K562 (cell line): ENCODE data around the gene TAGLN3.

Source experiments
- ATF3 ChIP-seq, 2 experiments: fragments of 450-650 bp in 1 of 2; sonication (generic) in 1 of 2; formaldehyde crosslinking in 1 of 2; IDR thresholded peaks in 1 of 2; conservative IDR thresholded peaks in 1 of 2; 2 replicates each; pipeline versions ENCODE4 v1.6.1 to v1.8.1; 2016 to 2023; ENCODE audit warnings: mild to moderate bottlenecking in 2 of 2, moderate library complexity in 2 of 2, inconsistent platforms in 1 of 2, missing genetic modification reagents in 1 of 2
- EGR1 ChIP-seq: fragments of 450-650 bp; conservative IDR thresholded peaks from 2 replicates; pipeline ENCODE4 v1.6.1; 2017; ENCODE audit warnings: mild to moderate bottlenecking
- HDGF ChIP-seq: fragments of 450-650 bp; IDR thresholded peaks from 2 replicates; pipeline ENCODE4 v1.6.1; 2016
- MAX ChIP-seq: sonication (generic); formaldehyde crosslinking; IDR thresholded peaks from 2 replicates; pipeline ENCODE4 v1.9.0; 2022; ENCODE audit warnings: mild to moderate bottlenecking, missing genetic modification reagents
- MYC ChIP-seq, 2 experiments: fragments of 250-450 bp in 1 of 2; sonication (Bioruptor Pico) in 1 of 2; IDR thresholded peaks; 2 replicates each; pipeline versions ENCODE4 v1.5.1 to v1.6.1; 2012 to 2021; ENCODE audit warnings: low read depth in 2 of 2, borderline replicate concordance in 1 of 2, improper control_type of control experiment in 1 of 2, low read length in 1 of 2, mild to moderate bottlenecking in 1 of 2, moderate library complexity in 1 of 2
- PTBP1 ChIP-seq: fragments of 200-400 bp; formaldehyde crosslinking; IDR thresholded peaks from 2 replicates; pipeline ENCODE4 v1.6.1; 2017; ENCODE audit warnings: low read depth, low read length
- TCF7L2 ChIP-seq: fragments of 150-350 bp; IDR thresholded peaks from 2 replicates; pipeline ENCODE4 v1.6.1; 2016; ENCODE audit warnings: low read depth, mild to moderate bottlenecking, low read length, moderate library complexity
- ZNF395 ChIP-seq: fragments of 200-800 bp; sonication (Bioruptor generic); IDR thresholded peaks from 2 replicates; pipeline ENCODE4 v1.6.1; 2017; ENCODE audit warnings: missing genetic modification characterization, missing compliant biosample characterization

- no peak for TF ChIP-seq ZNF395 (CRISPR knock-in tag)
- no peak for TF ChIP-seq EGR1
- TF ChIP-seq TCF7L2, result no peak
- no peak for TF ChIP-seq PTBP1
- TF ChIP-seq MYC (IDR thresholded peaks at IDR 0.05; ENCODE audit: low read depth, low read length), result no peak
- no peak for TF ChIP-seq MYC (CRISPR knock-in tag; IDR thresholded peaks at IDR 0.05; ENCODE audit: borderline replicate concordance, low read depth)
- TF ChIP-seq MAX, result no peak
- no peak for TF ChIP-seq ATF3 (IDR thresholded peaks at IDR 0.05)
- no peak for TF ChIP-seq ATF3 (CRISPR knock-in tag; conservative IDR thresholded peaks at IDR 0.05)
- no peak for TF ChIP-seq HDGF
Measured at GRCh38 chr3:112011376-112011940, 12.7 kb downstream of the TAGLN3 start.
